BJ (cell line): Measurements from ENCODE around the gene PODNL1. TPM values are rescaled to one million over a fixed set of nuclear protein-coding genes. Genes with fewer than 3 reads are reported as not detected.

Experiments
- CTCF ChIA-PET: fragments of 350-600 bp; formaldehyde crosslinking; extraction: SDS; loops from one replicate; lab custom pipeline; 2021; ENCODE audit warnings: antibody characterized with exemption, inconsistent platforms; lab: Yijun Ruan, JAX
- POLR2A ChIA-PET: fragments of 300-600 bp; sonication (Branson Sonifier 250); formaldehyde crosslinking; extraction: SDS; loops from one replicate; lab custom pipeline; 2021; ENCODE audit warnings: antibody characterized with exemption; lab: Charles Lee
- DNase-seq: peaks from one replicate; pipeline ENCODE4 v3.0.0-alpha.2; 2011; ENCODE audit warnings: low read depth
- H3K27me3 ChIP-seq: 2 replicates; pipeline ENCODE4 v1.6.0; 2011; ENCODE audit warnings: low read length; ENCODE audit not compliant: control insufficient read depth, insufficient read depth
- H3K36me3 ChIP-seq: 2 replicates; pipeline ENCODE4 v1.5.1; 2011; ENCODE audit warnings: low read length; ENCODE audit not compliant: control insufficient read depth, insufficient read depth
- H3K4me3 ChIP-seq: 2 replicates; pipeline ENCODE4 v1.5.1; 2011; ENCODE audit warnings: low read depth, mild to moderate bottlenecking, control low read depth, low read length
- CTCF ChIP-seq: IDR thresholded peaks from 2 replicates; pipeline ENCODE4 v1.5.1; 2011; ENCODE audit warnings: low read depth, mild to moderate bottlenecking, control low read depth, inconsistent platforms, low read length, moderate library complexity; ENCODE audit not compliant: insufficient read depth
- polyA plus RNA-seq: library from polyadenylated mRNA; depleted of rRNA; stranded (reverse); fragments of >200 nt; gene quantifications from 2 replicates; pipeline ENCODE4 v1.2.3, GENCODE V29; 2011

Gene PODNL1
- polyA plus RNA-seq, 1 experiment, result 18.6 TPM

GRCh38 chr19:13932911-13933393 is 5.3 kb downstream of the PODNL1 start:
- H3K36me3 ChIP-seq, result peaks cover 18% of the 10 kb centered on the region
- DNase-seq, result no peak
- H3K4me3 ChIP-seq, result no peak overlapping the region
- H3K27me3 ChIP-seq, result no peaks in the 10 kb centered on the region
- ChIA-PET POLR2A (no interaction called here), CTCF (interaction anchor here (0.7 to 1.6 kb wide), 4 partner anchors 8 to 52 kb away, joined by 3 to 6 read pairs (median 4); partner anchors contain the start of gene DCAF15)
- TF ChIP-seq CTCF, result no peak

- POLR2A ChIA-PET, result no interaction called here
- TF ChIP-seq CTCF, result no peak
- CTCF ChIA-PET, result interaction anchor here (0.7 to 1.2 kb wide), 2 partner anchors 9 to 29 kb away, joined by 3 read pairs; no protein-coding TSS in a partner anchor
- DNase-seq, result no peak
- Histone ChIP-seq H3K4me3 (no peak overlapping the region), H3K27me3 (no peaks in the 10 kb centered on the region), H3K36me3 (peaks cover 21% of the 10 kb centered on the region)
Measured at GRCh38 chr19:13932149-13932637, 6.0 kb downstream of the PODNL1 start.

- Histone ChIP-seq H3K4me3 (no peak overlapping the region), H3K27me3 (no peaks in the 10 kb centered on the region), H3K36me3 (peaks cover 22% of the 10 kb centered on the region)
- CTCF ChIA-PET, result interaction anchor here (1.2 kb wide), 1 partner anchor 10 kb away, joined by 3 read pairs; no protein-coding TSS in a partner anchor
- no peak for TF ChIP-seq CTCF
- DNase-seq, result no peak
- POLR2A ChIA-PET, result interaction anchor here (0.6 kb wide), 1 partner anchor 21 kb away, joined by 4 read pairs; the partner anchor contains the start of gene DCAF15
Measured at GRCh38 chr19:13931391-13932148, 6.6 kb downstream of the PODNL1 start.

- Histone ChIP-seq H3K4me3 (no peak overlapping the region), H3K36me3 (peaks cover 27% of the 10 kb centered on the region), H3K27me3 (no peaks in the 10 kb centered on the region)
- POLR2A ChIA-PET, result no interaction called here
- no peak for DNase-seq
- no peak for TF ChIP-seq CTCF
- CTCF ChIA-PET, result no interaction called here
Measured at GRCh38 chr19:13930402-13930801, 7.8 kb downstream of the PODNL1 start.

GRCh38 chr19:13929956-13930355 is 8.3 kb downstream of the PODNL1 start:
- Histone ChIP-seq H3K36me3 (peaks cover 27% of the 10 kb centered on the region), H3K27me3 (no peaks in the 10 kb centered on the region), H3K4me3 (no peak overlapping the region)
- ChIA-PET POLR2A (no interaction called here), CTCF (interaction anchor here (1.4 kb wide), 1 partner anchor 49 kb away, joined by 4 read pairs; no protein-coding TSS in a partner anchor)
- DNase-seq, result no peak
- no peak for TF ChIP-seq CTCF
